CD4-positive, alpha-beta T cell (primary cell): ENCODE data around the gene TMEM87B. TPM values are rescaled to one million over a fixed set of nuclear protein-coding genes. Genes with fewer than 3 reads are reported as not detected.

Experiments
- ATAC-seq: fragments of 200-7000 bp; cut with Tn5 transposase; one replicate; pipeline ENCODE4 v1.10.0; 2022; ENCODE audit warnings: mild to moderate bottlenecking; ENCODE audit not compliant: poor library complexity
- CTCF ChIA-PET: fragments of 350-600 bp; sonication (Branson Sonifier 250); formaldehyde crosslinking; loops from one replicate; lab custom pipeline; 2021; ENCODE audit warnings: antibody characterized with exemption, inconsistent platforms; lab: Charles Lee
- POLR2A ChIA-PET: fragments of 350-600 bp; sonication (Branson Sonifier 250); formaldehyde crosslinking; loops from one replicate; lab custom pipeline; 2021; ENCODE audit warnings: antibody characterized with exemption, inconsistent platforms; lab: Charles Lee
- DNase-seq, 14 experiments: peaks; one replicate each; pipeline ENCODE4 v3.0.0-alpha.2; 2013 to 2020; ENCODE audit warnings: mixed read lengths in 2 of 14
- H3K27ac ChIP-seq, 2 donors: one replicate each; pipeline versions ENCODE4 v1.5.1 to v1.7.0; 2013; ENCODE audit warnings: low read length in 2 of 2, low read depth in 1 of 2, mild to moderate bottlenecking in 1 of 2
- H3K27me3 ChIP-seq, 2 experiments: 1 replicate in 1 of 2; 2 replicates in 1 of 2; pipeline versions ENCODE4 v1.6.1 to v1.7.0; 2013; ENCODE audit warnings: low read length in 2 of 2, control low read depth in 1 of 2, mild to moderate bottlenecking in 1 of 2, moderate library complexity in 1 of 2; ENCODE audit not compliant: insufficient read depth in 2 of 2, control insufficient read depth in 1 of 2
- H3K36me3 ChIP-seq: one replicate; pipeline ENCODE4 v1.6.1; 2013; ENCODE audit warnings: low read length, control low read depth; ENCODE audit not compliant: insufficient read depth
- H3K4me1 ChIP-seq: one replicate; pipeline ENCODE4 v1.6.1; 2013; ENCODE audit warnings: low read length, control low read depth; ENCODE audit not compliant: insufficient read depth
- H3K4me3 ChIP-seq: one replicate; pipeline ENCODE4 v1.5.1; 2013; ENCODE audit warnings: mild to moderate bottlenecking, low read length, moderate library complexity
- H3K9me3 ChIP-seq, 2 experiments: 1 replicate in 1 of 2; 2 replicates in 1 of 2; pipeline versions ENCODE4 v1.6.1 to v1.7.0; 2013; ENCODE audit warnings: low read length in 2 of 2, mild to moderate bottlenecking in 2 of 2, control low read depth in 1 of 2, moderate library complexity in 1 of 2; ENCODE audit not compliant: control insufficient read depth in 1 of 2, insufficient read depth in 1 of 2
- H3K27ac Mint-ChIP-seq: one replicate; pipeline ENCODE4 v1.8.0; 2020; ENCODE audit warnings: mixed read lengths
- H3K27me3 Mint-ChIP-seq: one replicate; pipeline ENCODE4 v1.8.0; 2021; ENCODE audit warnings: mixed read lengths
- H3K36me3 Mint-ChIP-seq: one replicate; pipeline ENCODE4 v1.8.0; 2021; ENCODE audit warnings: low read depth, mixed read lengths
- H3K4me1 Mint-ChIP-seq: one replicate; pipeline ENCODE4 v1.8.0; 2021; ENCODE audit warnings: low read depth, mixed read lengths
- H3K4me3 Mint-ChIP-seq: one replicate; pipeline ENCODE4 v1.8.0; 2020; ENCODE audit warnings: mild to moderate bottlenecking, mixed read lengths
- H3K9me3 Mint-ChIP-seq: one replicate; pipeline ENCODE4 v1.8.0; 2020; ENCODE audit warnings: mixed read lengths
- intact Hi-C, 2 experiments: fragments of 100-400 bp; cut with DNase I in 1 of 2; cut with micrococcal nuclease in 1 of 2; formaldehyde crosslinking; loops; one replicate each; pipeline versions ENCODE4 v1.15.1 to v1.9.0; 2023 to 2025; cut with DNase I, micrococcal nuclease
- total RNA-seq, 174 experiments: library from RNA in 2 of 174; stranded (reverse) in 2 of 174; gene quantifications; one replicate each; pipeline ENCODE4 v1.2.3 and lab custom pipeline; 2021 to 2026
- TF ChIP-seq, protein P1 (sequence below): fragments of 200-600 bp; IDR thresholded peaks from one replicate; pipeline ENCODE4 v1.8.0; 2022; ENCODE audit warnings: antibody characterized with exemption, mild to moderate bottlenecking

TMEM87B gene
- total RNA-seq, 2 experiments from 2014 or later: 8.9 to 12.1 TPM

- ChIA-PET POLR2A (no interaction called here), CTCF (no interaction called here)
- Mint-ChIP-seq H3K27me3 (no peaks in the 10 kb centered on the region), H3K9me3 (no peaks in the 10 kb centered on the region), H3K4me1 (peaks cover 14% of the 10 kb centered on the region), H3K27ac (no peak overlapping the region), H3K4me3 (no peak overlapping the region), H3K36me3 (peaks cover 94% of the 10 kb centered on the region)
- Histone ChIP-seq H3K36me3 (peaks cover 92% of the 10 kb centered on the region), H3K9me3 (no peaks in the 10 kb centered on the region), H3K27ac (no peak overlapping the region), H3K27me3 (no peaks in the 10 kb centered on the region), H3K4me1 (no peaks in the 10 kb centered on the region), H3K4me3 (no peak overlapping the region)
- intact Hi-C loops: no loop called here
- DNase-seq (no peak), ATAC-seq (no peak)
- TF ChIP-seq, protein P1, sequence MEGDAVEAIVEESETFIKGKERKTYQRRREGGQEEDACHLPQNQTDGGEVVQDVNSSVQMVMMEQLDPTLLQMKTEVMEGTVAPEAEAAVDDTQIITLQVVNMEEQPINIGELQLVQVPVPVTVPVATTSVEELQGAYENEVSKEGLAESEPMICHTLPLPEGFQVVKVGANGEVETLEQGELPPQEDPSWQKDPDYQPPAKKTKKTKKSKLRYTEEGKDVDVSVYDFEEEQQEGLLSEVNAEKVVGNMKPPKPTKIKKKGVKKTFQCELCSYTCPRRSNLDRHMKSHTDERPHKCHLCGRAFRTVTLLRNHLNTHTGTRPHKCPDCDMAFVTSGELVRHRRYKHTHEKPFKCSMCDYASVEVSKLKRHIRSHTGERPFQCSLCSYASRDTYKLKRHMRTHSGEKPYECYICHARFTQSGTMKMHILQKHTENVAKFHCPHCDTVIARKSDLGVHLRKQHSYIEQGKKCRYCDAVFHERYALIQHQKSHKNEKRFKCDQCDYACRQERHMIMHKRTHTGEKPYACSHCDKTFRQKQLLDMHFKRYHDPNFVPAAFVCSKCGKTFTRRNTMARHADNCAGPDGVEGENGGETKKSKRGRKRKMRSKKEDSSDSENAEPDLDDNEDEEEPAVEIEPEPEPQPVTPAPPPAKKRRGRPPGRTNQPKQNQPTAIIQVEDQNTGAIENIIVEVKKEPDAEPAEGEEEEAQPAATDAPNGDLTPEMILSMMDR: no peak
These were observed 30.3 kb downstream of the TMEM87B start for GRCh38 chr2:112085375-112085730.

DNA sequence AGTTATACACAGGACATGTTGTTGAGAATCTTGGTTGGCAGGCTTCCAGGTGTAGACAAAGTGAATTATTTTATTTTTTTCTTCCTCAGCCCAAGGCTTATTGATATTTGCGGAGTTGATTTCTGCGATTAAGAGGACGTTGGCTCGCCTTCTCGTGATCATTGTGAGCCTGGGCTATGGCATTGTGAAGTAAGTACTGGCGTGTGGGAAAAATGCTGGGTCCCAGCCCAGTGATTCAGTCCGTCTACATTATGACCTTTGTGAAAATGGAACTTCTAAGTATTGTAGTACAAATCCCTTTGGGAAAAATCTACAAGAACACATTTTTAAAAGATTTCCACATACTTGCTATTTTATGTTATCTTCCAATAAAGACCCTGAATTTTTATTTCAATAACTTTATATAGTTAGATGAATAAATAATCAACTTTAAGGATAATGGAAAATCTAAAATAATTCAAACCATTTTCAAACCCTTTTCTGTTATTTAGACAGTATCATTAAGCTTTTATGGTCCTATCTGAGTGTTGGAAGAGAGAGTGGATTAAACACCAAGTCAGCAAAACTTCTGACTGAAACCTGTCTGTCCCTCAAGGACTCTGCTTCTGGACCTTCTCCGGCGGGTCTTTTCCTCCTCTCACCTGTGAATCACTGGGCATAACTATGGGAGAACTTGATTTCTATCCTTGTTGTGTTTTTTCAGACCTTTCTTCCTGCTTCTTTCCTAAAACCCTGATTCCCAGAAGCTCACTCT, 31.0 kb downstream of the TMEM87B start:
- TF ChIP-seq, protein P1: no peak
- Mint-ChIP-seq H3K4me1 (peaks cover 14% of the 10 kb centered on the region), H3K27ac (no peak overlapping the region), H3K4me3 (no peak overlapping the region), H3K27me3 (no peaks in the 10 kb centered on the region), H3K9me3 (no peaks in the 10 kb centered on the region), H3K36me3 (peaks cover 94% of the 10 kb centered on the region)
- no peak overlapping the region for H3K4me3 ChIP-seq
- ATAC-seq (no peak), DNase-seq (no peak)
- no peaks in the 10 kb centered on the region for H3K9me3 ChIP-seq
- H3K27ac ChIP-seq: no peak overlapping the region
- no peaks in the 10 kb centered on the region for H3K27me3 ChIP-seq
- intact Hi-C loops: no loop called here
- H3K4me1 ChIP-seq: no peaks in the 10 kb centered on the region
- H3K36me3 ChIP-seq: peaks cover 98% of the 10 kb centered on the region
- CTCF ChIA-PET: no interaction called here
- POLR2A ChIA-PET: no interaction called here

DNA sequence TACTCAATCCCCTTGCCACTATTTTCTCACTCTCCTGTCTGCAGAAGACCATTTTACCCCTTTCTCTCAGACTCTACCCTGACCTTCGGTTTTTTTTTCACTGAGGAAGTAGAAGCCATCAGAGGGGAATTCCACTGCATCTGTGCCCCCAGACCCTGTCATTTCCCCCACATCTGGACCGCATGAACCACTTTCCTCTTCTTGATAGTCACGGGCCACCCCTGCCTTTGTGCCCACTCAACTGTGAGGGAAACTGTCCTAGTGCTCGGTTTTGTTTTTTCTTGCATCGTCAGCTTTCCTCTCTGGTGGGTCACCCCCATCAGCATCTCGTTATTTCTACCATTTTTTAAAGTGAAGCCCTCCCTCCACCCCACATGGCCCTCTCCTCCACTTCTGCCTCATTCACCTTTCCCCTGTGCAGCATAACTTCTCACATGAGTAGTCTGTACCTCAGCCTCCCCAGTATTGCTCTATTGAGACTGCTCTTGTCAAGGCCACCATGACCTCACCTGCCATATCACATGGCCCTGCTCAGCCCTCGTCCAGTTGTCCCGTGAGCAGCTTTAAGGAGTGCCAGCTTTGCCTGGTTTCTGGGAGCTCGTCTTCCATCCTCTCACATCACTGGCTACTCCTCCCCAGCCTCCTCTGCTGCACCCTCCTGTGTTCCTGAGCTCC, 32.4 kb downstream of the TMEM87B start:
- H3K27ac ChIP-seq: no peak overlapping the region
- ChIA-PET CTCF (no interaction called here), POLR2A (no interaction called here)
- Mint-ChIP-seq H3K27me3 (no peaks in the 10 kb centered on the region), H3K4me3 (no peak overlapping the region), H3K36me3 (peaks cover 94% of the 10 kb centered on the region), H3K27ac (no peak overlapping the region), H3K4me1 (peaks cover 14% of the 10 kb centered on the region), H3K9me3 (no peaks in the 10 kb centered on the region)
- no peaks in the 10 kb centered on the region for H3K4me1 ChIP-seq
- intact Hi-C loops: no loop called here
- TF ChIP-seq, protein P1: no peak
- peaks cover 96% of the 10 kb centered on the region for H3K36me3 ChIP-seq
- no peaks in the 10 kb centered on the region for H3K27me3 ChIP-seq
- DNase-seq (no peak), ATAC-seq (no peak)
- no peaks in the 10 kb centered on the region for H3K9me3 ChIP-seq
- H3K4me3 ChIP-seq: no peak overlapping the region
